ENCODE data around the gene MYZAP.

Gene MYZAP

GRCh38 chr15:57718309-57718708 lies 126.6 kb downstream of the MYZAP start:
- no peak overlapping the region for H3K27ac ChIP-seq
- no peak overlapping the region for H3K4me3 ChIP-seq

GRCh38 chr15:57720867-57721266 lies 129.2 kb downstream of the MYZAP start:
- H3K27ac ChIP-seq: no peak overlapping the region
- H3K4me3 ChIP-seq: no peak overlapping the region

- H3K27ac ChIP-seq: no peak overlapping the region
- H3K4me3 ChIP-seq: no peak overlapping the region
Observed at GRCh38 chr15:57726411-57726810, 134.7 kb downstream of the MYZAP start.

- Histone ChIP-seq H3K4me3 (no peak overlapping the region), H3K27ac (no peak overlapping the region)
Observed at GRCh38 chr15:57727031-57727430, 135.3 kb downstream of the MYZAP start.

- Histone ChIP-seq H3K4me3 (no peak overlapping the region), H3K27ac (no peak overlapping the region)
Observed at GRCh38 chr15:57728436-57728835, 136.7 kb downstream of the MYZAP start.

GRCh38 chr15:57730876-57731275 lies 139.2 kb downstream of the MYZAP start:
- H3K27ac ChIP-seq: no peak overlapping the region
- H3K4me3 ChIP-seq: no peak overlapping the region

GRCh38 chr15:57731530-57732103 lies 139.9 kb downstream of the MYZAP start:
- H3K27ac ChIP-seq: no peak overlapping the region
- H3K4me3 ChIP-seq: no peak overlapping the region

- no peak overlapping the region for H3K27ac ChIP-seq
- no peak overlapping the region for H3K4me3 ChIP-seq
Observed at GRCh38 chr15:57732526-57733331, 141.0 kb downstream of the MYZAP start.

GRCh38 chr15:57734860-57735259 lies 143.2 kb downstream of the MYZAP start:
- no peak overlapping the region for H3K27ac ChIP-seq

More at GRCh38 chr15:57734860-57735259, 143.2 kb downstream of the MYZAP start:
- H3K4me3 ChIP-seq: no peak overlapping the region
